ENCODE data around the gene SPG21. TPM values are rescaled to one million over a fixed set of nuclear protein-coding genes. Genes with fewer than 3 reads are reported as not detected.

The SPG21 gene
- total and polyA plus RNA-seq, 2 of the 4 experiments (the other 2 are of a cell fraction): 59.9 to 60.8 TPM

GRCh38 chr15:64921711-64922110 is 68.0 kb downstream of the SPG21 start:
- H2BK20ac ChIP-seq (ENCODE audit: low read depth, low read length): no peak overlapping the region
- no peak overlapping the region for H3K56ac ChIP-seq (ENCODE audit: extremely low read depth, insufficient read depth, low read length)
- no peak overlapping the region for H2AFZ ChIP-seq (replicated peaks; ENCODE audit: low read length, poor library complexity)
- H3K23ac ChIP-seq (ENCODE audit: low read depth, low read length): no peak overlapping the region
- no peak overlapping the region for H3K9ac ChIP-seq (ENCODE audit: low read depth, low read length)
- H3K79me1 ChIP-seq (ENCODE audit: low read depth in 1 of 2, low read length in 2 of 2): no peaks in the 10 kb centered on the region
- intact Hi-C loops (cut with micrococcal nuclease) (no loop called here), dilution Hi-C loops (cut with HindIII; ENCODE audit: low sequenced_read_pairs, unreplicated experiment) (no loop called here), in situ Hi-C loops (cut with MboI; ENCODE audit: low sequenced_read_pairs) (no loop called here)
- no peak overlapping the region for H3K14ac ChIP-seq (replicated peaks; ENCODE audit: low read depth, low read length)
- H2BK15ac ChIP-seq (ENCODE audit: low read depth, low read length): no peak overlapping the region
- no peak overlapping the region for H2BK5ac ChIP-seq (ENCODE audit: low read depth, low read length, poor library complexity, severe bottlenecking)
- H3K36me3 ChIP-seq (ENCODE audit: control insufficient read depth, insufficient read depth, low read length): no peaks in the 10 kb centered on the region
- ATAC-seq (ENCODE audit: low read depth) (peak; percentile 27; the same call in 1 of the 2 replicates), DNase-seq (no peak)
- no peak overlapping the region for H4K5ac ChIP-seq (ENCODE audit: low read depth, low read length)
- H3K4me1 ChIP-seq (ENCODE audit: control insufficient read depth, insufficient read depth, low read length): peaks cover 3% of the 10 kb centered on the region; the same call in 1 of the 2 replicates
- ChIA-PET POLR2A (ENCODE audit: unreplicated experiment) (no interaction called here), CTCF (interaction anchor here (0.6 kb wide), 1 partner anchor 194 kb away, joined by 3 read pairs; no protein-coding TSS in a partner anchor)
- H3K9me1 ChIP-seq (ENCODE audit: insufficient read depth, low read length): 0 out of 2 replicates have a peak, but pooled peaks cover 2% of the 10 kb centered on the region
- no peaks in the 10 kb centered on the region for H4K20me1 ChIP-seq (ENCODE audit: insufficient read depth, low read length)
- H2AK5ac ChIP-seq (ENCODE audit: low read depth, low read length): no peak overlapping the region; the same call in 1 of the 2 replicates
- no peak overlapping the region for H4K8ac ChIP-seq (ENCODE audit: low read depth in 2 of 2, low read length in 2 of 2)
- no peaks in the 10 kb centered on the region for H3K27me3 ChIP-seq (ENCODE audit: control insufficient read depth, insufficient read depth, low read length)
- H3K4me2 ChIP-seq (ENCODE audit: low read depth, low read length): no peak overlapping the region
- no peak for TF ChIP-seq MAZ (IDR thresholded peaks at IDR 0.05; ENCODE audit: borderline replicate concordance, low read depth, low read length)
- no peak for TF ChIP-seq ELK1 (IDR thresholded peaks at IDR 0.05; ENCODE audit: borderline replicate concordance, low read depth, low read length)
- no peak for TF ChIP-seq SMC3 (IDR thresholded peaks at IDR 0.05; ENCODE audit: low read depth, low read length)
- no peak for TF ChIP-seq MXI1 (IDR thresholded peaks at IDR 0.05; ENCODE audit: borderline replicate concordance, low read depth, low read length)
- TF ChIP-seq FOS (IDR thresholded peaks at IDR 0.05; ENCODE audit: low read depth, low read length): no peak
- no peak for TF ChIP-seq MAFK (IDR thresholded peaks at IDR 0.05; ENCODE audit: low read depth, low read length)
- TF ChIP-seq RFX5 (IDR thresholded peaks at IDR 0.05; ENCODE audit: low read depth, low read length): no peak
- no peak for TF ChIP-seq RCOR1 (IDR thresholded peaks at IDR 0.05; ENCODE audit: insufficient replicate concordance, low read length)
- TF ChIP-seq CEBPB (IDR thresholded peaks at IDR 0.05; ENCODE audit: low read depth, low read length): no peak
- no peak for TF ChIP-seq BHLHE40 (IDR thresholded peaks at IDR 0.05; ENCODE audit: low read depth, low read length)
- TF ChIP-seq USF2 (IDR thresholded peaks at IDR 0.05; ENCODE audit: low read depth, low read length): no peak
- TF ChIP-seq CTCF (conservative IDR thresholded peaks at IDR 0.05; ENCODE audit: low read depth, low read length): no peak
- no peak for TF ChIP-seq CHD1 (IDR thresholded peaks at IDR 0.05; ENCODE audit: low read depth, low read length)
- no peak for TF ChIP-seq RAD21 (IDR thresholded peaks at IDR 0.05; ENCODE audit: low read length)
- no peak for TF ChIP-seq NFE2L2 (IDR thresholded peaks at IDR 0.05; ENCODE audit: low read depth, low read length)
- TF ChIP-seq POLR2A (IDR thresholded peaks at IDR 0.05; ENCODE audit: low read depth, low read length): no peak
- H4K91ac ChIP-seq (ENCODE audit: insufficient read depth, low read depth, low read length): no peak overlapping the region
- H3K4me3 ChIP-seq (ENCODE audit: insufficient read depth, low read depth, low read length): no peak overlapping the region
- H2AK9ac ChIP-seq (replicated peaks; ENCODE audit: low read depth, low read length, poor library complexity): peak overlapping the region; percentile 61
- no TSS peak for BruUV-seq (replicated peaks)
- no peaks in the 10 kb centered on the region; the same call in 1 of the 2 replicates for H3K9me3 ChIP-seq (ENCODE audit: control insufficient read depth, insufficient read depth, low read length)
- no peak overlapping the region for H3K18ac ChIP-seq (ENCODE audit: low read depth, low read length)
- no peak overlapping the region for H3K27ac ChIP-seq (ENCODE audit: insufficient read depth, low read length)
- 94% methylated on average over 3 of the region's 6 CpGs; no CpG with 5 or more reads in 1 of the 2 experiments for WGBS, 2 experiments (ENCODE audit: extremely low coverage in 2 of 2, insufficient read length in 1 of 2)
- H3K4ac ChIP-seq (ENCODE audit: low read depth, low read length): no peak overlapping the region
- no peak overlapping the region for H2BK120ac ChIP-seq (ENCODE audit: low read depth, low read length)
